Hematopoietic multipotent progenitor cell treated with erythropoietin and hydrocortisone succinate and interleukin-3 and kit ligand, for 15 days (in vitro differentiated cells): ENCODE measurements around the gene GOLIM4.

Source experiments
- DNase-seq: peaks from one replicate; pipeline ENCODE4 v3.0.0-alpha.2; 2015; ENCODE audit warnings: low spot score

The GOLIM4 gene

GRCh38 chr3:167992381-167992780 lies 103.3 kb downstream of the GOLIM4 start:
- no peak for DNase-seq

- DNase-seq: no peak
Observed at GRCh38 chr3:167991213-167991612, 104.5 kb downstream of the GOLIM4 start.

GRCh38 chr3:167989999-167990398 lies 105.7 kb downstream of the GOLIM4 start:
- no peak for DNase-seq

- DNase-seq: no peak
Observed at GRCh38 chr3:167989066-167989465, 106.7 kb downstream of the GOLIM4 start.

- DNase-seq: no peak
Observed at GRCh38 chr3:167983583-167983982, 112.1 kb downstream of the GOLIM4 start.

- DNase-seq: no peak
Observed at GRCh38 chr3:167978486-167978885, 117.2 kb downstream of the GOLIM4 start.

GRCh38 chr3:167978071-167978470 lies 117.7 kb downstream of the GOLIM4 start:
- no peak for DNase-seq

- no peak for DNase-seq
Observed at GRCh38 chr3:167976516-167977361, 119.0 kb downstream of the GOLIM4 start.

GRCh38 chr3:167973901-167974300 lies 121.8 kb downstream of the GOLIM4 start:
- no peak for DNase-seq

- no peak for DNase-seq
Observed at GRCh38 chr3:167973046-167973445, 122.7 kb downstream of the GOLIM4 start.

- no peak for DNase-seq
Observed at GRCh38 chr3:167972502-167972901, 123.2 kb downstream of the GOLIM4 start.

GRCh38 chr3:167969548-167969947 lies 126.2 kb downstream of the GOLIM4 start:
- no peak for DNase-seq

- no peak for DNase-seq
Observed at GRCh38 chr3:167967257-167968036, 128.3 kb downstream of the GOLIM4 start.
